LHCN-M2 (cell line): ENCODE data around the gene LAMB4. TPM values are rescaled to one million over a fixed set of nuclear protein-coding genes. Genes with fewer than 3 reads are reported as not detected.

Source experiments
- DNase-seq: peaks from one replicate; pipeline ENCODE4 v3.0.0-alpha.2; 2012; ENCODE audit warnings: low read depth
- total RNA-seq: library from RNA; depleted of rRNA; stranded (reverse); fragments of >200 nt; gene quantifications from 2 replicates; pipeline ENCODE4 v1.2.3, GENCODE V29; 2014

LAMB4 gene
- total RNA-seq, 1 experiment from 2014 or later, result not detected

GRCh38 chr7:107999779-108000560, 130.2 kb downstream of the LAMB4 start:
- peak; percentile 64 for DNase-seq

GRCh38 chr7:107998660-107999480, 131.3 kb downstream of the LAMB4 start:
- DNase-seq, result peak; percentile 20

GRCh38 chr7:107998150-107998549, 132.0 kb downstream of the LAMB4 start:
- DNase-seq, result peak; percentile 43

GRCh38 chr7:107996072-107996882, 133.9 kb downstream of the LAMB4 start:
- peak; percentile 74 for DNase-seq

- peak; percentile 99 for DNase-seq
These were observed 134.7 kb downstream of the LAMB4 start for GRCh38 chr7:107995184-107996071.

- no peak for DNase-seq
These were observed 135.6 kb downstream of the LAMB4 start for GRCh38 chr7:107994421-107995030.

- peak; percentile 53 for DNase-seq
These were observed 136.3 kb downstream of the LAMB4 start for GRCh38 chr7:107993891-107994291.

- DNase-seq, result peak; percentile 97
These were observed 140.4 kb downstream of the LAMB4 start for GRCh38 chr7:107989618-107990373.

GRCh38 chr7:107982918-107983389, 147.2 kb downstream of the LAMB4 start:
- peak; percentile 24 for DNase-seq

- no peak for DNase-seq
These were observed 147.9 kb downstream of the LAMB4 start for GRCh38 chr7:107982042-107982840.

- no peak for DNase-seq
These were observed 148.7 kb downstream of the LAMB4 start for GRCh38 chr7:107981466-107981865.

GRCh38 chr7:107980671-107981190, 149.4 kb downstream of the LAMB4 start:
- DNase-seq, result no peak

- DNase-seq, result no peak
These were observed 150.0 kb downstream of the LAMB4 start for GRCh38 chr7:107980171-107980570.

- DNase-seq, result no peak
These were observed 151.2 kb downstream of the LAMB4 start for GRCh38 chr7:107978815-107979408.

- DNase-seq, result no peak
These were observed 153.1 kb downstream of the LAMB4 start for GRCh38 chr7:107977048-107977447.

- no peak for DNase-seq
These were observed 153.5 kb downstream of the LAMB4 start for GRCh38 chr7:107976620-107977019.

- DNase-seq, result no peak
These were observed 154.7 kb downstream of the LAMB4 start for GRCh38 chr7:107975394-107976013.
